HEK293 (cell line): ENCODE data around the gene TSR3.
A peak's percentile ranks its signal among the peaks of the same experiment; 100 is the strongest.

Experiments used
- CTCF ChIA-PET: fragments of 350-600 bp; formaldehyde crosslinking; extraction: SDS; loops from one replicate; lab custom pipeline; 2021; ENCODE audit warnings: antibody characterized with exemption; lab: Yijun Ruan, JAX
- POLR2A ChIA-PET: fragments of 300-600 bp; formaldehyde crosslinking; extraction: SDS; loops from one replicate; lab custom pipeline; 2020; ENCODE audit warnings: antibody characterized with exemption, inconsistent platforms; lab: Yijun Ruan, JAX
- H3K27ac ChIP-seq: fragments of 200-500 bp; sonication (Bioruptor generic); 2 replicates; pipeline ENCODE4 v1.5.1; 2014; ENCODE audit warnings: low read depth, low read length, control low read depth, inconsistent platforms; ENCODE audit errors: extremely low read depth
- H3K36me3 ChIP-seq, 2 experiments: fragments of 200-500 bp in 1 of 2; sonication (Bioruptor generic) in 1 of 2; 1 replicate in 1 of 2; 2 replicates in 1 of 2; pipeline ENCODE4 v1.5.1; 2014 to 2017; ENCODE audit warnings: inconsistent platforms in 2 of 2, low read length in 2 of 2; ENCODE audit not compliant: control insufficient read depth in 2 of 2, insufficient read depth in 1 of 2
- H3K4me1 ChIP-seq: fragments of 200-500 bp; sonication (Bioruptor generic); 2 replicates; pipeline ENCODE4 v1.5.1; 2014; ENCODE audit warnings: mild to moderate bottlenecking, low read length, inconsistent platforms; ENCODE audit not compliant: control insufficient read depth, insufficient read depth
- H3K4me3 ChIP-seq: 2 replicates; pipeline ENCODE4 v1.5.1; 2011; ENCODE audit warnings: low read depth, mild to moderate bottlenecking, control low read depth, low read length, moderate library complexity
- H3K9me3 ChIP-seq: fragments of 200-500 bp; sonication (Bioruptor generic); 2 replicates; pipeline ENCODE4 v1.5.1; 2014; ENCODE audit warnings: low read depth, low read length, inconsistent platforms; ENCODE audit not compliant: control insufficient read depth, insufficient read depth
- EGR2 ChIP-seq: fragments of 450-650 bp; formaldehyde crosslinking; IDR thresholded peaks from 2 replicates; pipeline ENCODE4 v1.5.1; 2016; ENCODE audit warnings: low read depth, missing biosample characterization, missing genetic modification characterization
- ELK4 ChIP-seq: IDR thresholded peaks from 2 replicates; pipeline ENCODE4 v1.6.1; 2011; ENCODE audit warnings: mild to moderate bottlenecking, low read depth, low read length, borderline replicate concordance
- GLI4 ChIP-seq: fragments of 450-650 bp; formaldehyde crosslinking; IDR thresholded peaks from 2 replicates; pipeline ENCODE4 v1.5.1; 2016; ENCODE audit warnings: missing biosample characterization, missing genetic modification characterization
- OVOL3 ChIP-seq: fragments of 450-650 bp; formaldehyde crosslinking; IDR thresholded peaks from 2 replicates; pipeline ENCODE4 v1.5.1; 2016; ENCODE audit warnings: missing biosample characterization, missing genetic modification characterization
- PATZ1 ChIP-seq: fragments of 450-650 bp; formaldehyde crosslinking; IDR thresholded peaks from 2 replicates; pipeline ENCODE4 v1.5.1; 2016; ENCODE audit warnings: missing biosample characterization, missing genetic modification characterization
- PRDM1 ChIP-seq: fragments of 450-650 bp; formaldehyde crosslinking; IDR thresholded peaks from 2 replicates; pipeline ENCODE4; 2016; ENCODE audit warnings: missing biosample characterization, missing genetic modification characterization
- PRDM6 ChIP-seq: fragments of 450-650 bp; formaldehyde crosslinking; IDR thresholded peaks from 2 replicates; pipeline ENCODE4 v1.5.1; 2017; ENCODE audit warnings: missing biosample characterization, missing genetic modification characterization
- RBAK ChIP-seq: fragments of 450-650 bp; formaldehyde crosslinking; IDR thresholded peaks from 2 replicates; pipeline ENCODE4 v1.5.1; 2016; ENCODE audit warnings: missing biosample characterization, missing genetic modification characterization
- SCRT2 ChIP-seq: fragments of 450-650 bp; formaldehyde crosslinking; IDR thresholded peaks from 2 replicates; pipeline ENCODE4 v1.5.1; 2016; ENCODE audit warnings: missing biosample characterization, missing genetic modification characterization
- SP3 ChIP-seq: fragments of 450-650 bp; formaldehyde crosslinking; IDR thresholded peaks from 2 replicates; pipeline ENCODE4 v1.5.1; 2016; ENCODE audit warnings: missing biosample characterization, missing genetic modification characterization
- WT1 ChIP-seq: fragments of 450-650 bp; formaldehyde crosslinking; IDR thresholded peaks from 2 replicates; pipeline ENCODE4 v1.5.1; 2016; ENCODE audit warnings: missing biosample characterization, missing genetic modification characterization
- ZBTB17 ChIP-seq: fragments of 450-650 bp; formaldehyde crosslinking; IDR thresholded peaks from 2 replicates; pipeline ENCODE4 v1.5.1; 2016; ENCODE audit warnings: missing biosample characterization, missing genetic modification characterization
- ZBTB7A ChIP-seq: fragments of 450-650 bp; formaldehyde crosslinking; IDR thresholded peaks from 2 replicates; pipeline ENCODE4 v1.5.1; 2016; ENCODE audit warnings: low read depth, missing biosample characterization, missing genetic modification characterization
- ZFP41 ChIP-seq: fragments of 450-650 bp; formaldehyde crosslinking; IDR thresholded peaks from 2 replicates; pipeline ENCODE4 v1.5.1; 2016; ENCODE audit warnings: missing biosample characterization, missing genetic modification characterization, borderline replicate concordance
- ZNF24 ChIP-seq: fragments of 450-650 bp; formaldehyde crosslinking; IDR thresholded peaks from 2 replicates; pipeline ENCODE4 v1.5.1; 2016; ENCODE audit warnings: missing biosample characterization, missing genetic modification characterization
- ZNF266 ChIP-seq: fragments of 450-650 bp; formaldehyde crosslinking; IDR thresholded peaks from 2 replicates; pipeline ENCODE4 v1.5.1; 2016; ENCODE audit warnings: missing biosample characterization, missing genetic modification characterization, low read depth
- ZNF302 ChIP-seq: fragments of 450-650 bp; formaldehyde crosslinking; IDR thresholded peaks from 2 replicates; pipeline ENCODE4 v1.5.1; 2016; ENCODE audit warnings: missing biosample characterization, missing genetic modification characterization, low read depth
- ZNF391 ChIP-seq: fragments of 450-650 bp; formaldehyde crosslinking; IDR thresholded peaks from 2 replicates; pipeline ENCODE4 v1.5.1; 2016; ENCODE audit warnings: low read depth, missing biosample characterization, missing genetic modification characterization, borderline replicate concordance
- ZNF513 ChIP-seq: fragments of 450-650 bp; IDR thresholded peaks from 2 replicates; pipeline ENCODE4 v1.5.1; 2018; ENCODE audit warnings: missing biosample characterization, missing genetic modification characterization
- ZNF529 ChIP-seq: fragments of 450-650 bp; formaldehyde crosslinking; IDR thresholded peaks from 2 replicates; pipeline ENCODE4 v1.5.1; 2017; ENCODE audit warnings: missing genetic modification characterization, missing biosample characterization; ENCODE audit not compliant: insufficient replicate concordance
- ZNF600 ChIP-seq: fragments of 450-650 bp; formaldehyde crosslinking; IDR thresholded peaks from 2 replicates; pipeline ENCODE4 v1.5.1; 2016; ENCODE audit warnings: missing biosample characterization, missing genetic modification characterization
- ZNF76 ChIP-seq: fragments of 450-650 bp; formaldehyde crosslinking; IDR thresholded peaks from 2 replicates; pipeline ENCODE4; 2016; ENCODE audit warnings: low read depth, missing biosample characterization, missing genetic modification characterization, borderline replicate concordance
- ZNF768 ChIP-seq: fragments of 450-650 bp; formaldehyde crosslinking; IDR thresholded peaks from 2 replicates; pipeline ENCODE4 v1.5.1; 2018; ENCODE audit warnings: missing biosample characterization, mild to moderate bottlenecking, missing genetic modification characterization
- ZSCAN16 ChIP-seq: fragments of 450-650 bp; formaldehyde crosslinking; IDR thresholded peaks from 2 replicates; pipeline ENCODE4 v1.5.1; 2016; ENCODE audit warnings: missing biosample characterization, missing genetic modification characterization
- ZSCAN5A ChIP-seq: fragments of 450-650 bp; formaldehyde crosslinking; IDR thresholded peaks from 2 replicates; pipeline ENCODE4 v1.5.1; 2016; ENCODE audit warnings: missing biosample characterization, missing genetic modification characterization
- ZXDB ChIP-seq: fragments of 450-650 bp; formaldehyde crosslinking; IDR thresholded peaks from 2 replicates; pipeline ENCODE4 v1.5.1; 2016; ENCODE audit warnings: missing biosample characterization, missing genetic modification characterization

Gene TSR3

GRCh38 chr16:1331712-1332617 lies 19.7 kb downstream of the TSR3 start (continued):
- peak; percentile 97 for TF ChIP-seq SCRT2 (tag by site-specific recombination)
- TF ChIP-seq ELK4 = no peak
- TF ChIP-seq ZBTB7A = no peak
- peak; percentile 38; the same call in 1 of the 2 replicates for TF ChIP-seq ZNF600 (tag by site-specific recombination)
- no peak for TF ChIP-seq EGR2 (tag by site-specific recombination)
- TF ChIP-seq ZNF76 (tag by site-specific recombination) = no peak
- no peak for TF ChIP-seq ZFP41 (tag by site-specific recombination)

GRCh38 chr16:1330931-1331711 lies 20.6 kb downstream of the TSR3 start:
- CTCF ChIA-PET = interaction anchor here (0.5 to 1.3 kb wide), 2 partner anchors 16 to 40 kb away, joined by 3 to 4 read pairs; no protein-coding TSS in a partner anchor
- no peak overlapping the region for H3K27ac ChIP-seq
- peaks cover 2% of the 10 kb centered on the region; the same call in 1 of the 2 replicates for H3K4me1 ChIP-seq

More at GRCh38 chr16:1330931-1331711, 20.6 kb downstream of the TSR3 start:
- no peaks in the 10 kb centered on the region for H3K36me3 ChIP-seq
- POLR2A ChIA-PET = interaction anchor here (0.9 kb wide), 1 partner anchor 12 kb away, joined by 4 read pairs; no protein-coding TSS in a partner anchor
- TF ChIP-seq ZNF76 (tag by site-specific recombination) (no peak), ZNF302 (tag by site-specific recombination) (no peak), RBAK (tag by site-specific recombination) (no peak), PRDM1 (tag by site-specific recombination) (no peak), PRDM6 (tag by site-specific recombination) (no peak), ZNF24 (no peak), ZNF513 (tag by site-specific recombination) (no peak), ZNF768 (no peak), WT1 (tag by site-specific recombination) (no peak), ZNF391 (tag by site-specific recombination) (no peak), PATZ1 (tag by site-specific recombination) (no peak), GLI4 (tag by site-specific recombination) (no peak), ZNF266 (tag by site-specific recombination) (no peak), ZXDB (no peak), ZSCAN5A (tag by site-specific recombination) (no peak), OVOL3 (tag by site-specific recombination) (no peak), ZBTB17 (tag by site-specific recombination) (no peak), SP3 (tag by site-specific recombination) (no peak), ZNF529 (tag by site-specific recombination) (no peak), ZSCAN16 (no peak)
- TF ChIP-seq, all 188 proteins: peak for 0
- Histone ChIP-seq H3K4me3 (no peak overlapping the region), H3K9me3 (no peaks in the 10 kb centered on the region)
